GM21528 (cell line): Measurements from ENCODE around the gene MAN1C1.

Experiments
- ATAC-seq: cut with Tn5 transposase; IDR thresholded peaks from one replicate; pipeline ENCODE4 v1.9.1; 2021; ENCODE audit warnings: mild to moderate bottlenecking, moderate library complexity; ENCODE audit not compliant: unreplicated experiment, low FRiP score

Gene MAN1C1

GRCh38 chr1:25821630-25822091 lies 205.1 kb downstream of the MAN1C1 start:
- ATAC-seq: no peak

- ATAC-seq: no peak
These were observed 209.0 kb downstream of the MAN1C1 start for GRCh38 chr1:25825605-25826004.

GRCh38 chr1:25826571-25826970 lies 210.0 kb downstream of the MAN1C1 start:
- no peak for ATAC-seq

DNA sequence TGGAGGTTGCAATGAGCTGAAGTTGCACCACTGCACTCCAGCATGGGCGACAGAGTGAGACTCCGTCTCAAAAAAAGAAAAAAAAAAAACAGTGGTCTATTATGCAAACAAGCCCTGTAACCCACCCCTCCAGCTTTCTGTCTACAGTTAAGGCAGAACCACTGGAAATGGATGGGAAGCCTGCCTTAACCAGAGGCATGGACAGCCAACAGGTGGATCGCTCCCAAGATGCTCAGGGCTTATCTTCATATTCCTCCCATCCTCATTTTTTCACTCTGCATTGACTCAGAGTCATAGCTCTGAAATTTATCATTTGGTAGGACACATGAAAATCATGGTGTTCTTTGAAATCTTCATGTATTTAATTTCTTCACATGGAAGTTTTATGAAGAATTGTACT lies 211.9 kb downstream of the MAN1C1 start:
- no peak for ATAC-seq

- no peak for ATAC-seq
These were observed 212.5 kb downstream of the MAN1C1 start for GRCh38 chr1:25829046-25829445.

DNA sequence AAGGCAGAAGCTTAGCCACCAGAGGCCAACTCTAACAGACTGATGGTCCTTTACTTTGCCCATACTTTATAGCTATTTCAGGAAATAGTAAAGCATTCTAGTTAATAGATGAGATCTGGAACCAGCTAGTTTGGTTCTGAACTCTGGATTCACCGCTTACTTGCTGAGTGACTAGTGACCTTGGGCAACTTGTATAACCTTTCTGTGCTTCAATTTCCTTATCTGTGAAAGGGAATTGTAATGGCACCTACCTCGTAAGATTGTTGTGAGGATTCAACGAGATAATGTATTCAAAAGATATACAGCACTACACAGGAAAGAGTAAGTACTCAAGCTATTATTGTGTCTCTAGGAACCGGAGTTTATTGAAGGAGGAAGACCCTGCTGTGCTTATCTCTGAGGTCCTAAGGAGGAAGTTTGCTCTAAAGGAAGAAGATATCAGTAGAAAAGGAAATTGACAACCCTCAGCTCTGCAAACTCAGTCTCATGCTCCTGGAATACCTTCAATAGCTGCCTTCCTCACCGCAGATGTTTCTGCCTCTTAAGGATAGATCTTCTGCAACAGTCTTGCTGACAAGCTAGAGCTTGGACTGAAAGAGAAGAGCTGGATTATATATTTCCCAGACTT lies 215.1 kb downstream of the MAN1C1 start:
- no peak for ATAC-seq

- ATAC-seq: no peak
These were observed 215.9 kb downstream of the MAN1C1 start for GRCh38 chr1:25832336-25833037.

- ATAC-seq: no peak
These were observed 216.6 kb downstream of the MAN1C1 start for GRCh38 chr1:25833158-25833557.
